GM12878 (cell line): ENCODE measurements around the gene NUP85. TPM values are rescaled to one million over a fixed set of nuclear protein-coding genes. Genes with fewer than 3 reads are reported as not detected.

Experiments
- CREM ChIP-seq: IDR thresholded peaks from 2 replicates; pipeline ENCODE4 v1.6.1; 2014; ENCODE audit warnings: antibody characterized with exemption, low read depth
- FOS ChIP-seq: IDR thresholded peaks from 3 replicates; pipeline ENCODE4 v1.6.1; 2011; ENCODE audit warnings: borderline replicate concordance; ENCODE audit not compliant: insufficient read length; ENCODE audit errors: extremely low read depth
- HCFC1 ChIP-seq: fragments of 150-350 bp; IDR thresholded peaks from 2 replicates; pipeline ENCODE4 v1.6.1; 2014; ENCODE audit warnings: low read length
- HDAC2 ChIP-seq: fragments of 200-600 bp; sonication (generic); IDR thresholded peaks from 2 replicates; pipeline ENCODE4 v1.6.1; 2017
- MAX ChIP-seq: IDR thresholded peaks from 2 replicates; pipeline ENCODE4 v1.6.1; 2012; ENCODE audit warnings: low read depth, low read length, improper control_type of control experiment
- MYB ChIP-seq: fragments of 150-350 bp; IDR thresholded peaks from 2 replicates; pipeline ENCODE4 v1.6.1; 2014; ENCODE audit warnings: mild to moderate bottlenecking, low read depth, low read length, borderline replicate concordance
- NBN ChIP-seq: fragments of 450-650 bp; IDR thresholded peaks from 2 replicates; pipeline ENCODE4 v1.6.1; 2016
- NFIC ChIP-seq: IDR thresholded peaks from 2 replicates; pipeline ENCODE4 v1.6.1; 2012; ENCODE audit warnings: low read depth, mild to moderate bottlenecking, inconsistent platforms, low read length, moderate library complexity
- NFXL1 ChIP-seq: fragments of 450-650 bp; IDR thresholded peaks from 2 replicates; pipeline ENCODE4 v1.6.1; 2017; ENCODE audit warnings: antibody characterized with exemption, mild to moderate bottlenecking, borderline replicate concordance
- NRF1 ChIP-seq: conservative IDR thresholded peaks from 2 replicates; pipeline ENCODE4 v1.6.1; 2011; ENCODE audit warnings: mild to moderate bottlenecking, low read depth, low read length, improper control_type of control experiment
- RELA ChIP-seq: fragments of 450-650 bp; IDR thresholded peaks from 2 replicates; pipeline ENCODE4 v1.8.0; 2014; ENCODE audit warnings: borderline replicate concordance; ENCODE audit not compliant: partially characterized antibody
- SMC3 ChIP-seq: IDR thresholded peaks from 2 replicates; pipeline ENCODE4 v1.6.1; 2011; ENCODE audit warnings: low read length, improper control_type of control experiment, borderline replicate concordance
- ZBTB33 ChIP-seq: fragments of 450-650 bp; IDR thresholded peaks from 2 replicates; pipeline ENCODE4 v1.6.1; 2017; ENCODE audit warnings: mild to moderate bottlenecking
- polyA plus RNA-seq, 11 experiments: library from polyadenylated mRNA; depleted of rRNA in 4 of 11; unstranded in 6 of 11; stranded (reverse) in 5 of 11; fragments of >200 nt; fragmentation: Nextera tagmentation in 4 of 11; fragmentation: Illumina TruSeq in 1 of 11; extraction: Ambion mirVana in 4 of 11; extraction: Trizol in 1 of 11; gene quantifications; 1 replicate in 1 of 11; 2 replicates in 10 of 11; pipeline versions ENCODE4 v1.2.1 to v1.2.3, GENCODE V29; 2011 to 2016; ENCODE audit warnings: inconsistent platforms in 2 of 11, missing spikeins in 2 of 11, low read depth in 1 of 11
- total RNA-seq, 4 experiments: library from RNA; depleted of rRNA in 3 of 4; stranded (reverse); fragments of >200 nt in 3 of 4; fragmentation: Illumina TruSeq in 1 of 4; extraction: Trizol in 1 of 4; gene quantifications; 2 replicates each; pipeline versions ENCODE4 v1.2.1 to v1.2.3, GENCODE V29; 2013 to 2021
- TF ChIP-seq, protein P1 (sequence below): fragments of 450-650 bp; IDR thresholded peaks from 2 replicates; pipeline ENCODE4 v1.6.1; 2017; ENCODE audit warnings: low read depth, mild to moderate bottlenecking, moderate library complexity
- TF ChIP-seq, protein P2 (sequence below): fragments of 150-350 bp; IDR thresholded peaks from 2 replicates; pipeline ENCODE4 v1.6.1; 2016; ENCODE audit warnings: low read depth, low read length
- TF ChIP-seq, protein P3 (sequence below): fragments of 450-650 bp; IDR thresholded peaks from 2 replicates; pipeline ENCODE4 v1.6.1; 2018; ENCODE audit warnings: mild to moderate bottlenecking, low read depth, moderate library complexity; ENCODE audit not compliant: partially characterized antibody
- TF ChIP-seq, protein P4 (sequence below): fragments of 450-650 bp; conservative IDR thresholded peaks from 2 replicates; pipeline ENCODE4 v1.6.1; 2017; ENCODE audit warnings: mild to moderate bottlenecking, moderate library complexity

The NUP85 gene
- total and polyA plus RNA-seq, 10 of the 15 experiments (the other 5 are each of a cell fraction or from before 2014, with no cell fraction given), result 54.0 to 135 (median 95.4) TPM

GRCh38 chr17:75182569-75183436 lies 22.7 kb upstream of the NUP85 start, which contains the start of gene SUMO2 (continued):
- no peak for TF ChIP-seq ZBTB33
- TF ChIP-seq NFXL1, result no peak
- TF ChIP-seq, protein P1, sequence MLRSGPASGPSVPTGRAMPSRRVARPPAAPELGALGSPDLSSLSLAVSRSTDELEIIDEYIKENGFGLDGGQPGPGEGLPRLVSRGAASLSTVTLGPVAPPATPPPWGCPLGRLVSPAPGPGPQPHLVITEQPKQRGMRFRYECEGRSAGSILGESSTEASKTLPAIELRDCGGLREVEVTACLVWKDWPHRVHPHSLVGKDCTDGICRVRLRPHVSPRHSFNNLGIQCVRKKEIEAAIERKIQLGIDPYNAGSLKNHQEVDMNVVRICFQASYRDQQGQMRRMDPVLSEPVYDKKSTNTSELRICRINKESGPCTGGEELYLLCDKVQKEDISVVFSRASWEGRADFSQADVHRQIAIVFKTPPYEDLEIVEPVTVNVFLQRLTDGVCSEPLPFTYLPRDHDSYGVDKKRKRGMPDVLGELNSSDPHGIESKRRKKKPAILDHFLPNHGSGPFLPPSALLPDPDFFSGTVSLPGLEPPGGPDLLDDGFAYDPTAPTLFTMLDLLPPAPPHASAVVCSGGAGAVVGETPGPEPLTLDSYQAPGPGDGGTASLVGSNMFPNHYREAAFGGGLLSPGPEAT, result 0 out of 2 replicates have a peak, but pooled peaks have one; percentile 56
- TF ChIP-seq RELA, result no peak
- no peak for TF ChIP-seq FOS
- TF ChIP-seq SMC3, result no peak
- no peak for TF ChIP-seq HDAC2
- no peak for TF ChIP-seq MYB
- TF ChIP-seq NBN, result 0 out of 2 replicates have a peak, but pooled peaks have one; percentile 54
- TF ChIP-seq, protein P2, sequence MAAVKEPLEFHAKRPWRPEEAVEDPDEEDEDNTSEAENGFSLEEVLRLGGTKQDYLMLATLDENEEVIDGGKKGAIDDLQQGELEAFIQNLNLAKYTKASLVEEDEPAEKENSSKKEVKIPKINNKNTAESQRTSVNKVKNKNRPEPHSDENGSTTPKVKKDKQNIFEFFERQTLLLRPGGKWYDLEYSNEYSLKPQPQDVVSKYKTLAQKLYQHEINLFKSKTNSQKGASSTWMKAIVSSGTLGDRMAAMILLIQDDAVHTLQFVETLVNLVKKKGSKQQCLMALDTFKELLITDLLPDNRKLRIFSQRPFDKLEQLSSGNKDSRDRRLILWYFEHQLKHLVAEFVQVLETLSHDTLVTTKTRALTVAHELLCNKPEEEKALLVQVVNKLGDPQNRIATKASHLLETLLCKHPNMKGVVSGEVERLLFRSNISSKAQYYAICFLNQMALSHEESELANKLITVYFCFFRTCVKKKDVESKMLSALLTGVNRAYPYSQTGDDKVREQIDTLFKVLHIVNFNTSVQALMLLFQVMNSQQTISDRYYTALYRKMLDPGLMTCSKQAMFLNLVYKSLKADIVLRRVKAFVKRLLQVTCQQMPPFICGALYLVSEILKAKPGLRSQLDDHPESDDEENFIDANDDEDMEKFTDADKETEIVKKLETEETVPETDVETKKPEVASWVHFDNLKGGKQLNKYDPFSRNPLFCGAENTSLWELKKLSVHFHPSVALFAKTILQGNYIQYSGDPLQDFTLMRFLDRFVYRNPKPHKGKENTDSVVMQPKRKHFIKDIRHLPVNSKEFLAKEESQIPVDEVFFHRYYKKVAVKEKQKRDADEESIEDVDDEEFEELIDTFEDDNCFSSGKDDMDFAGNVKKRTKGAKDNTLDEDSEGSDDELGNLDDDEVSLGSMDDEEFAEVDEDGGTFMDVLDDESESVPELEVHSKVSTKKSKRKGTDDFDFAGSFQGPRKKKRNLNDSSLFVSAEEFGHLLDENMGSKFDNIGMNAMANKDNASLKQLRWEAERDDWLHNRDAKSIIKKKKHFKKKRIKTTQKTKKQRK, result no peak
- peak; percentile 50 for TF ChIP-seq CREM
- TF ChIP-seq NFIC, result no peak
- TF ChIP-seq, protein P3, sequence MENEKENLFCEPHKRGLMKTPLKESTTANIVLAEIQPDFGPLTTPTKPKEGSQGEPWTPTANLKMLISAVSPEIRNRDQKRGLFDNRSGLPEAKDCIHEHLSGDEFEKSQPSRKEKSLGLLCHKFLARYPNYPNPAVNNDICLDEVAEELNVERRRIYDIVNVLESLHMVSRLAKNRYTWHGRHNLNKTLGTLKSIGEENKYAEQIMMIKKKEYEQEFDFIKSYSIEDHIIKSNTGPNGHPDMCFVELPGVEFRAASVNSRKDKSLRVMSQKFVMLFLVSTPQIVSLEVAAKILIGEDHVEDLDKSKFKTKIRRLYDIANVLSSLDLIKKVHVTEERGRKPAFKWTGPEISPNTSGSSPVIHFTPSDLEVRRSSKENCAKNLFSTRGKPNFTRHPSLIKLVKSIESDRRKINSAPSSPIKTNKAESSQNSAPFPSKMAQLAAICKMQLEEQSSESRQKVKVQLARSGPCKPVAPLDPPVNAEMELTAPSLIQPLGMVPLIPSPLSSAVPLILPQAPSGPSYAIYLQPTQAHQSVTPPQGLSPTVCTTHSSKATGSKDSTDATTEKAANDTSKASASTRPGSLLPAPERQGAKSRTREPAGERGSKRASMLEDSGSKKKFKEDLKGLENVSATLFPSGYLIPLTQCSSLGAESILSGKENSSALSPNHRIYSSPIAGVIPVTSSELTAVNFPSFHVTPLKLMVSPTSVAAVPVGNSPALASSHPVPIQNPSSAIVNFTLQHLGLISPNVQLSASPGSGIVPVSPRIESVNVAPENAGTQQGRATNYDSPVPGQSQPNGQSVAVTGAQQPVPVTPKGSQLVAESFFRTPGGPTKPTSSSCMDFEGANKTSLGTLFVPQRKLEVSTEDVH, result no peak
- TF ChIP-seq HCFC1, result no peak
- TF ChIP-seq, protein P4, sequence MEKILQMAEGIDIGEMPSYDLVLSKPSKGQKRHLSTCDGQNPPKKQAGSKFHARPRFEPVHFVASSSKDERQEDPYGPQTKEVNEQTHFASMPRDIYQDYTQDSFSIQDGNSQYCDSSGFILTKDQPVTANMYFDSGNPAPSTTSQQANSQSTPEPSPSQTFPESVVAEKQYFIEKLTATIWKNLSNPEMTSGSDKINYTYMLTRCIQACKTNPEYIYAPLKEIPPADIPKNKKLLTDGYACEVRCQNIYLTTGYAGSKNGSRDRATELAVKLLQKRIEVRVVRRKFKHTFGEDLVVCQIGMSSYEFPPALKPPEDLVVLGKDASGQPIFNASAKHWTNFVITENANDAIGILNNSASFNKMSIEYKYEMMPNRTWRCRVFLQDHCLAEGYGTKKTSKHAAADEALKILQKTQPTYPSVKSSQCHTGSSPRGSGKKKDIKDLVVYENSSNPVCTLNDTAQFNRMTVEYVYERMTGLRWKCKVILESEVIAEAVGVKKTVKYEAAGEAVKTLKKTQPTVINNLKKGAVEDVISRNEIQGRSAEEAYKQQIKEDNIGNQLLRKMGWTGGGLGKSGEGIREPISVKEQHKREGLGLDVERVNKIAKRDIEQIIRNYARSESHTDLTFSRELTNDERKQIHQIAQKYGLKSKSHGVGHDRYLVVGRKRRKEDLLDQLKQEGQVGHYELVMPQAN, result peak; percentile 55; the same call in 1 of the 2 replicates
- TF ChIP-seq NRF1, result no peak
- no peak for TF ChIP-seq MAX
